Dedifferentiated amniotic fluid mesenchymal stem cell (primary cell): ENCODE results near the gene ENDOV.

Experiments used
- DNase-seq: peaks from one replicate; pipeline ENCODE4 v3.0.0-alpha.2; 2016; ENCODE audit errors: extremely low spot score

Gene ENDOV

GRCh38 chr17:80449930-80450576, 35.1 kb downstream of the ENDOV start:
- DNase-seq: no peak

- DNase-seq: no peak
These were observed 36.3 kb downstream of the ENDOV start for GRCh38 chr17:80451104-80451775.

GRCh38 chr17:80452173-80452915, 37.4 kb downstream of the ENDOV start:
- DNase-seq: no peak

- no peak for DNase-seq
These were observed 38.4 kb downstream of the ENDOV start for GRCh38 chr17:80453126-80453997.

GRCh38 chr17:80453998-80454556, 39.1 kb downstream of the ENDOV start:
- no peak for DNase-seq

- DNase-seq: peak; percentile 96
These were observed 39.8 kb downstream of the ENDOV start for GRCh38 chr17:80454557-80455335.

GRCh38 chr17:80455336-80455710, 40.4 kb downstream of the ENDOV start:
- DNase-seq: peak; percentile 15

- DNase-seq: no peak
These were observed 40.8 kb downstream of the ENDOV start for GRCh38 chr17:80455784-80456183.

GRCh38 chr17:80456465-80457235, 41.7 kb downstream of the ENDOV start:
- no peak for DNase-seq

- no peak for DNase-seq
These were observed 42.4 kb downstream of the ENDOV start for GRCh38 chr17:80457236-80457856.

GRCh38 chr17:80458016-80458415, 43.0 kb downstream of the ENDOV start:
- no peak for DNase-seq

GRCh38 chr17:80459234-80459633, 44.3 kb downstream of the ENDOV start:
- DNase-seq: no peak

GRCh38 chr17:80460429-80460834, 45.5 kb downstream of the ENDOV start:
- DNase-seq: no peak

GRCh38 chr17:80461528-80462160, 46.7 kb downstream of the ENDOV start:
- no peak for DNase-seq

- no peak for DNase-seq
These were observed 48.9 kb downstream of the ENDOV start for GRCh38 chr17:80463784-80464400.

- DNase-seq: no peak
These were observed 49.5 kb downstream of the ENDOV start for GRCh38 chr17:80464486-80464885.

GRCh38 chr17:80465327-80465974, 50.5 kb downstream of the ENDOV start:
- DNase-seq: no peak

GRCh38 chr17:80466188-80466705, 51.3 kb downstream of the ENDOV start:
- DNase-seq: no peak
